IPS-NIHi7 (cell line): ENCODE data around the gene WDR37.

Source experiments
- DNase-seq: peaks from one replicate; pipeline ENCODE4 v3.0.0; 2012; ENCODE audit warnings: mixed read lengths; ENCODE audit errors: extremely low spot score

Gene WDR37

GRCh38 chr10:1168763-1169162 is 112.6 kb downstream of the WDR37 start:
- DNase-seq, result no peak

- DNase-seq, result no peak
These were observed 113.2 kb downstream of the WDR37 start for GRCh38 chr10:1169186-1169885.

- DNase-seq, result no peak
These were observed 114.0 kb downstream of the WDR37 start for GRCh38 chr10:1169981-1170866.

GRCh38 chr10:1170867-1171180 is 114.6 kb downstream of the WDR37 start:
- DNase-seq, result no peak

GRCh38 chr10:1171182-1171581 is 115.0 kb downstream of the WDR37 start:
- DNase-seq, result no peak

- DNase-seq, result no peak
These were observed 115.4 kb downstream of the WDR37 start for GRCh38 chr10:1171586-1171985.

- no peak for DNase-seq
These were observed 116.2 kb downstream of the WDR37 start for GRCh38 chr10:1172256-1172984.

- DNase-seq, result no peak
These were observed 116.9 kb downstream of the WDR37 start for GRCh38 chr10:1173091-1173490.

- DNase-seq, result no peak
These were observed 117.8 kb downstream of the WDR37 start for GRCh38 chr10:1174022-1174421.

GRCh38 chr10:1175956-1176565 is 119.9 kb downstream of the WDR37 start:
- no peak for DNase-seq

GRCh38 chr10:1177936-1178335 is 121.8 kb downstream of the WDR37 start:
- no peak for DNase-seq

- no peak for DNase-seq
These were observed 122.3 kb downstream of the WDR37 start for GRCh38 chr10:1178506-1178905.

GRCh38 chr10:1179346-1180070 is 123.3 kb downstream of the WDR37 start:
- no peak for DNase-seq

GRCh38 chr10:1180071-1180730 is 124.0 kb downstream of the WDR37 start:
- DNase-seq, result no peak

- DNase-seq, result peak; percentile 60
These were observed 124.7 kb downstream of the WDR37 start for GRCh38 chr10:1180836-1181235.
